Posterior vena cava (tissue), 2 donors: Measurements from ENCODE around the gene FAM227A. TPM values are rescaled to one million over a fixed set of nuclear protein-coding genes. Genes with fewer than 3 reads are reported as not detected.
A peak's percentile ranks its signal among the peaks of the same experiment; 100 is the strongest.
"Not testable (repeated sequence)": the region's sequence is repeated elsewhere in the genome, so short reads cannot be mapped to it uniquely, and the experiment has no call there.

Experiments used
- DNase-seq: peaks from one replicate; pipeline ENCODE4 v3.0.0-alpha.2; 2020; ENCODE audit warnings: low spot score
- intact Hi-C, 2 donors: fragments of 100-400 bp; cut with DNase I; formaldehyde crosslinking; loops; one replicate each; pipeline versions ENCODE4 v1.14.1 to v1.14.2; 2022 to 2023
- total RNA-seq, 2 donors: library from RNA; stranded (reverse); fragmentation: NEBNext Ultra II Directional; extraction: Animal tissue kit (Norgen Biotek cat#: 25700); gene quantifications; one replicate each; pipeline ENCODE4 v1.2.1, GENCODE V29; 2021
- donor health status: DM: yes; HTN: yes; CAD: no.
- donor health status: DM: yes; HTN: yes; CAD: no.

Gene FAM227A
- total RNA-seq, 2 donors from 2014 or later, result 0.43 to 0.83 TPM

DNA sequence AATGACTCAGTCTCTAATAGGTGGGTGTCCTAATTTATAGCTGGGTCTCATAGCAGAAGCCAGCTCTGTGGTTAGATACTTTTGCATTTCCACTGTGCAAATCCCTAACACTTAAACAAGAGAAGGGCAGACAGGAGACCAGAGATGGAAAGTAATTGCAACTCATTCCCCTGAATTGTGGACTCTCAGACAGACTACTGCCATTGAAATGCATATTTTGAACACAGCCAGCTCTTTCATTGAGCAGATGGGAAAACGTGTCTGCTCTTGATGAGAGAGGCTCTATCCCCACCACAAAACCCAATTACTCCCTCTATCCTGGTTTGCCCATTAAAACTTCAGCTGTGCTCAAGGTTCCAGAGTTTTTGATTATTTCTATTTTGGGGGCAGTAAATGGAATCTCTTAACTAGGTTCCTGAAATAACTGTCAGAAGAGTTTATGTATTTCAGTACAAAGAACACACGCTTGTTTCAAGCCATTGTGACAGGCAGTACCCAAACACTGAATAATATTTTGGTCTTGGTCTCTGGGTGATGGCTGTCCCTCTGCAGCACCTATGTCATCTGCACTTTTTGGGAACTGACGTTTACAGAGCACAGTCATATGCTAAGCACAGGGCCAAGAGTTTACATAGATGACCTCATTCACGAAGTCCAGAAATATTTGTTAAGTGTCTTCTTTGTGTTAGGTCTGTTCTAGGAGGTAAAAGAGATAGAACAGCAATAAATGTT is 41.7 kb downstream of the FAM227A start:
- intact Hi-C loops, result no loop called here
- no peak for DNase-seq

DNA sequence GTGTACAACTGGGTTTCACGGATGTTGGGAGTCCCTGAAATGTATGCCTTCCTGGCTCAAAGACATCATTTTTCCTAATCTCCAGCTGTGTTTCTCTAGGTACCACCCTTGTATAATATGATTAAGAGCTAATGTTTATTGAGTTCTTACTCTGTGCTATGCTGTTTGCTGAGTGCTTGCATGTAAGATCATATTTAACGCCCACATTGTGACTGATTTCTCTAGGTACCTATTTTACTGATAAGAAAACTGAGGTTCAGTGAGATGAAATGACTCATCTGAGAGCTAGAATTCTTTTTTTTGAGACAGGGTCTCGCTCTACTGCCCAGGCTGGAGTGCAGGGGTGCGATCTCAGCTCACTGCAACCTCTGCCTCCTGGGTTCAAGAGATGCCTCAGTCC is 42.6 kb downstream of the FAM227A start:
- intact Hi-C loops, result no loop called here
- no peak for DNase-seq

DNA sequence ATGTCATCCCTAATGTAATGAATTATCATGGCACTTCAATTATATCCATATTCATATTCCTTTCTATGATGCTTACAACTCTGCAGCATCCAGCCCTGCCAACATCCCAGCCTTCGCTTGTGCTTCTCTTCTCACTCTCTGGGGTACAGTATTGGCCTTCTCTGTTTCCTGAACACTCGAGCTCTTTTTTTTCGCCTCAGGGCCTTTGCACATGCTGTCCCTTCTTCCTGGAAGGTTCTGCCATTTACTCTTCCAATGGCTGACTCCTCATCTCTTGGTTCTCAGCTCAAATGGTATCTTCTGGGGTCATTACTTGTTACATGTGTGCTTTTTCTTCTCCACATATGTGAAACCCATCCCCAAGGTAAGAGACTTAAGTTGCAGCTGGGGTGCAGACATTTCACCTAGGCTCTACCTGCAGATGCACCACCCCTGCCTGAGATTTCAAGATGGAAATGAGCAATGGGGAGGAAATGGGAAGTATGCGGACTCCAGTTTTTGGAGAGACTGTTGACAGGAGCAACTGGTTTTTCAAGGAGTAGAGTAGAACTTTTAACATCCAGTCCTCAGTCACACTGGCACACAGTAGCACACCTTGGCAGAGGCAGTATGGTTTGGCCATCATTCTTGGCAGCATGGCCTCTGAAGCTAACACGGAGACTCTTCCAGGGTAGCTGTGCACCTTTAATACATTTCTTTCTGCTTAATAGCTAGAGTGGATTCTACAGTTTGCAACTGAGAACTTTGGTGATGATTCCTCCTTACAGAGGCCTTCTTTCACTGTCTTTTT is 43.8 kb downstream of the FAM227A start:
- no peak for DNase-seq
- intact Hi-C loops, result no loop called here

DNA sequence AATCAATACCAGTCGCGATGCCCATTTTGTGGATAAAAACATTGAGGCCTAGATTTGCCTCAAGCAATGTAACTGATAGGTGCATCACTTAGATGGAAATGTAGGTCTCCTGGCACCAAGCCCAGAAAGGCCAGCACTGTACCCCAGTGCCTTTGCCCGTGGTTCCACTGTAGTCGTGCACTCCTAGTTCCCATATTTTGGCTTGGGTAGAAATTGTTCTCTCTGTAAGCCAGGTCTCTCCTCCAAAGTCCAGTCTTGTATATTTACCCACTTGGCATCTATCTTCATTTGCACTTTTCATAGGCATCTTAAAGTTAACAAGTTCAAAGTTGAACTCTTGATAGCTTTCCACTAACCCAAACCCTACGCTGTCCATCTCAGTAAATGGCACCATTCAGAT is 44.6 kb downstream of the FAM227A start:
- no peak for DNase-seq
- intact Hi-C loops, result no loop called here

DNA sequence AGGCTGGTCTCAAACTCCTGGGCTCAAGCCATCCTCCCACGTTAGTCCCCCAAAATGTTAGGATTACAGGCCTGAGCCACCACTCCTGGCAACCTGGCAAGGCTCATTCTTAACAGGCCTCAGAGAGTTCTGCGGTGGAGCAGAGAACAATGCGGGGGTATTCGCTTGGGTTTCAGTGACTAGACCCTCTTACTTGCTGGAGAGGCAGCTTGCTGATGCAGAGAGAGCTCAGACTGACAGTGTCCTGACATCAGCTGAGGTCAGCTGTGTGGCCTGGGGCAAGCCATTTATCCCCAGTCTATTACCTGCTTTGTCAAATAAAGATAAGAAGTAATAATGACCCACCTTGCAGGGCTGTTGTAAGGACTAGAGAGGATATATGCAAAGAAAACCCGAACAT is 46.0 kb downstream of the FAM227A start:
- no peak for DNase-seq
- intact Hi-C loops, result no loop called here

DNA sequence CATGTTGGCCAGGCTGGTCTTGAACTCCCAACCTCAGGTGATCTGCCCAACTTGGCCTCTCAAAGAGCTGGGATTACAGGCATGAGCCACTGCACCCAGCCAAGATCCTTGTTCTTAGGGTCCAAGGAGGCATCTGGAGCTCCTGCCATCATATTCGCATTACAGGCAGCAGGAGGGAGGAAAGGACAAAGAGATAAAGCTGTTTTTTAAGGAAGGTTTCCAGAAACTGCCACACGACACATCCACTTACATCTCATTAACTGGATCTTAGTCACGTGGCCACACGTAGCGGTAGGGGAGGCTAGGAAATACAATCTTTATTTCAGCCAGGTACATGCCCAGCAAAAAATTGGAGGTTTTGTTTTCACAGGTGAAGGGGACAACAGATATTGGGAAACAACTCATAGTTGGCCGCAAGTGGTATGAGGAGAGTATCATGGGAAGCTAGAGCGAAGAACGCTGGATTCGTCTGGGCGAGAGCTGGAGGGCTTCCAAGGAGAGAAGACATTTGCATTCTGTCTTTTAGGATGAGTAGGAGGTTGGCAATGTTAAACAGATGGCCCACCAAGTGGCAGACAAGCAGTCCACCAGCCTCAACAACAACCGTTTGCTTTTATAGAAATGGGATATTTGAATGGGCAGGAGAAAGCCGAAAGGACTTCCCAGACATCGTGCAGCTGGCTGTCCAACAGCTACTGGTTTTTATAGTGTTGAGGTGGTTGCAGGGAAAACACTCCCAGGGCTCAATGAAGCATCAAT is 47.0 kb downstream of the FAM227A start:
- intact Hi-C loops, result no loop called here
- DNase-seq, result no peak

DNA sequence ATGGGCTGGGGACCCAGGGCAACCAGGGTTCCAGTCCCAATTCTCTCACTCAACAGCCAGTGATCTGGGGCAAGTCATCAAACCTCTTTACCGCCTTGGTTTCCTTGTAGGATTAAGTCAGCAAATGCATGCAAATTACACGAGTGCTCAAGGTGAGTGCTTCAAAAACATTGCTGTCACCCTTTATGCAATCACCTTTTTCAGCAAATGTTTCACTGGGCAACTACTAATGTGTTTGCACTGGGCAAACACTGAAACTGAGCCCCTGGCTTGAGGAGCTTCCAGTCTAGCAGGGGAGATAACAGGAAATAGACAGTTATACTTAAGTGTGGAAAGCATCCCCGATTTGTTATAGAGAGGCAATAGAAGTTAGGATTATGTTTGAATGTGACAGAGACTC is 48.5 kb downstream of the FAM227A start:
- intact Hi-C loops, result no loop called here
- DNase-seq, result no peak

DNA sequence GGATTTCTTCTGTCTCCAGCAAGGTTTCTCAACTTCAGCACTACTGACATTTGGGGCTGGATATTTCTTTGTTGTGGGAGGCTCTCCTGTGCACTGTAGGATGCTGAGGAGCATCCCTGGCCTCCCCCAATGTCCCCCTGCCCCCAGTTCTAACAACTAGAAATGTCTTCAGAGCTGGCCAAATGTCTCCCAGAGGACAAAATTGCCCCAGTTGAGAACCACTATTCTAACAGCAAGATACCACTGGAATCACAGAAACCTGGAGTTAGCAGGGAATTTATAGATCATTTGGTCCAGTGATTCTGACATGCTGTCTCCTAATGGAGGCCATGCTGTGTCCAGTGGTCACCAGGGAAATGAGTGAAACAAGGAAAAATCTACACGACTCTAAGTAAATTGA is 54.0 kb downstream of the FAM227A start:
- DNase-seq, result no peak
- intact Hi-C loops, result no loop called here

DNA sequence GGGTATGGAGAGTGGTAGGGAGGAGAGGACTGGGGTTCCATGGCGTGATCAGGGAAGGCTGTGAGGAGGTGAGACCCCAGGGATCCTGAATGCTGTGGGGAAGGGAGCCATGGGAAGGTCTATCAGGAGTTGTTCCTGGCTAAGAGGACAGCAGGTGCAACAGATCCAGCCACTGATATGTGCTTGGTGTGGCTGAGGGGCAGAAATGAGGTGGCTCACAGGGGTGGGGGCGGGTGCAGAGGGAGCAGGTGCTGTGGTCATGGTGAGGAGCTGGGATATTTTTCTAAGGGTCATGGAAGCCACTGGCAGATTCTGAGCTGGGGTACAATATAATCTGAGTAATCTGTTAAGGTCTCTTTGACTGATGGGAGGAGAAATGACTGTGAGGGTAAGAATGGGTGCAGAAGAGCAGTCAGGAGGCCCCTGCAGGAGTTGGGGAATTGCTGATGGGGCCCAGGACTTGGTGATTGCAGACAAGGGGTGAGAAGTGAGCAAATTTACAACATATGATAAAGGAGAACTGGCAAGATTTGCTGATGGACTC is 54.9 kb downstream of the FAM227A start:
- DNase-seq, result no peak
- intact Hi-C loops, result no loop called here

DNA sequence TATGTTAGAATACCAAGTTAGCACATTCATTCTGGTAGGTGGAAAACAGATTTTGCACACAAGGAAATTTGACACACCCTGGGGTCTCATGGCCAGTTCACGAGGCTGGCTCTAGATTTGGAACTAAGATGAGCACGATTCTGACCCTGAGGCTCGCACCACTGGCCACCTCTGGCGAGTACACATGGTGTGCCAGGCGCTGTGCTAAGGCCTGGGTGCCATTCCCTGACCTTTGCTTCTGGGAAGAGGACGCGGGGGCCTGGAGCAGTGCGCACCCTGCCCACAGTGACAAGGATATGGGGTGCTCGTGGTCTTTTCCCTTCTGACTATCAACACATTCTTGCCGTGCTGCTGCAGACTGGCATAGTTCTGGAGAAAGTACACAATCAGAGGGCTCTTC is 56.7 kb downstream of the FAM227A start:
- DNase-seq, result no peak
- intact Hi-C loops, result no loop called here

DNA sequence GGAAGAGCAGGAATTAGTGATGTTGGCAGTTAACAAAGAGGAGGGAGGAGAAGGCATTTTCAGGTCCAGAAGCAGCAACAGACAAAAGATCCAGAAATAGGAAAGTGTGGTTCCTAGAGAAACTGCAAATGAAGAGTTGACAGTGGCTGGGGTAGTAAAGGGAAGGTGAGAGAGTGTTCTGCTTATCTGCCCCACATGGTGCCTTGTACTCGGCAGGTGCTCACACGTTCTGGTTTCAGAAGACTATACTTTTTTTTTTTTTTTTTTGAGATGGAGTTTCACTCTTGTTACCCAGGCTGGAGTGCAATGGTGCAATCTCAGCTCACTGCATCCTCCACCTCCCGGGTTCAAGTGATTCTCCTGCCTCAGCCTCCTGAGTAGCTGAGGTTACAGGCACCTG is 73.3 kb downstream of the FAM227A start:
- intact Hi-C loops, DNase-seq: not testable (repeated sequence)

DNA sequence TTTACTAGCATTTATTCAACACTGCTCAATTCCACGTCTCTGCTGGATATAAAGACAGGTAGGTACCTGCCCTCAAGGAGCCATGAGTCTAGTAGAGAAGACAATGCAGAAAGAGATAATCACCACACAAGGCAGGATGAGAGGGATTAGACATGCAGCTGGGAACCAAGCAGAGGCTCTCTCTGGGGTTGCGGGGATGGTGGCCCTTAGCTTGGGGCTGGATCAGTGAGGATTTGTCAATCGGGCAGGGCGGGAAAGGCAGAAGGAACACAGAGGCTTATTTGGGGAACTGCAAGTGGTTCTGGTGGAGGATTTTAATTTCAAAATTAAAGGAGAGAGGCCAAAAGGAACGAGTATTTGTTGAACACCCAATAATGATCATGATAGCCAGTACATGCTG is 77.7 kb downstream of the FAM227A start:
- intact Hi-C loops, result loop anchor here in 1 of 2 donors (10.0 kb wide), 1 partner anchor 534 kb away; no protein-coding TSS in a partner anchor

DNA sequence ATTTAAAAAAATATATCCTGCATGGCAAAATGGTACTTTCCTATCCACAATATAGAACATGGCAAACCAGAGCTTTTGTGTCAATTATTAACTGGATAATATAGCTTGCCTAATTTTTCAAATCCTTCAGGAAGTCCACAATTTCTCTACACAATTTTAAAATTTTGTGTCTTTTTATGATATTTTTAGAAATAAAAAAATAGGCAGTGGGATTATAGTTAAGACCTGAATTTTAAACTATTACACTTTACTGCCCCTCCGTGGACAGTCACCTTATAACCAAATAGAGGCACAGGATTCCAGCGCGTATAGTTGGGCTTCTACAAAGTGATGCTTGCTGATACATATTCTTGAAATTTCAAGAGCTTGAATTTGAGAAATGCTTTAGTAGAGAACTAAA is 84.1 kb downstream of the FAM227A start:
- DNase-seq, result no peak
- intact Hi-C loops, result loop anchor here in 1 of 2 donors (5.0 to 10.0 kb wide), 2 partner anchors 155 to 527 kb away; no protein-coding TSS in a partner anchor

More for the DNA sequence above, 77.7 kb downstream of the FAM227A start:
- no peak for DNase-seq

DNA sequence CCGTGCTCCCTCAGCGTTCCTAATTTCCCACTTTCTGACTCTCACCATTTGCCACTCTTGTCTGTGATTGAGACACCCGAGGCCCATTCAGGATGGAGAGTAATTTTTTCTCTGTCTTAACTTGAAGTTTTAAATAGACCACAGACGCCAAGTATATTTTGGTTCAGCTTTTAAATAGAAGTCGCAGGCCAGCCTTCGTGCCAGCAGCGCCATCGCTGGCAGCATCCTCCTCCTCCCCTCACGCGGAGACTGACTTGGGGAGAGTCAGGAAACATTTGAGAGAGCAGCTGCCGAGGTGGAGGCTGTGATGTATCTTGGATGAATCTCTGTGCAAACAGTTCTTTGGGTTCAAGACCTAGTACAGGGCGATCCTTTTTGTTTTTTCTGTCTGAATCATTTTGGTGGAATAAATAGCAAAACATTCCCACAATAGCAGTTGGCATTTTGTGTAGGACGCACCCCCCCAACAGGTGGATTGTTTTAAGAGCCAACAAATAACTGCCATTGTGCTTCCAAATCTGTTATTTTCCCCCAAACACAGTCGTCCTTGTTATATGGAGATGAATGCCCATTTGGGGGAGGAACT is 85.3 kb downstream of the FAM227A start:
- no peak for DNase-seq
- intact Hi-C loops, result loop anchor here in 1 of 2 donors (5.0 to 10.0 kb wide), 2 partner anchors 154 to 526 kb away; no protein-coding TSS in a partner anchor

DNA sequence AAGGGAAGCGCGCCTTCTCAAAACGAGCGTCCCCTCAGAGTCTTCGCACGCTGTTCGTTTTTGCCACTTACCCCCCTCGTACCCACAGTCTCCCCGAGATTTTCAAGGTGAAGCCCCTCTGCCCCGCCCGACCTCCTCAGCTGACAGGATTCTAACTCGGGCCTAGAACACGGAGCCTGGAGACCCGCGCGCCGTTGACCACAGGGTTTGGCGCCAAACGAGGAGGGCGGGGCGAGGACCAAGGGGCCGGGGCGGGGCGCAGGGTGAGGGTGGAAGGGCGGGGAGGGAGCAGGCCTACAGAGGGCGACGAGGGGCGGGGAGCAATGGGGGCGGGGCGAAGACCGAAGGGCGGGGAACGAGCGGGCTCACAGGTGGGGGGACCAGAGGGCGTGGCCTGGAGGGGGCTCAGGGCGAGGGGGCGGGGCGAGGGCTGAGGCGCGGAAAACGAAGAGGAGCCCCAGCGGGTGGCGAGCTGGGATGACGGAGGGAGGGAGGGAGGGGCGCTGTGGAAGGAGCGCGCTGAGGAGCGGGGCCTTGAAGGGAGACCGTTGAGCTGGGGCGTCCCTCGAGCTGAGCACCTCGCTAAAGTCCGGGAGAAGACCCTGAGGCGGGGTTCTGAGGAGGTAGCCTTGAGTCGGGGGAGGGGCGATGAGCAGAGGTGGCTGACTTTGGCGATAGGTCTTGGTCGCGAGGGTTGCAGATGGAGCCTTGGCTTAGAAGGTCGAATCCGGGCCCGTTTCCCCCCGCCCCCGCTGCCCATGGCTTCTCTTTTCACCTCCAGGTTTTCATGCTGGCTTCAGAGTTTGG is 86.0 kb downstream of the FAM227A start, which contains the start of gene DMC1:
DMC1 (minus strand) TSS at position 212 of the 807 bp plus-strand sequence. CDS start 1,927 bp downstream, outside the sequence.
- DNase-seq, result peak; percentile 96
- intact Hi-C loops, result loop anchor here in 1 of 2 donors (5.0 to 10.0 kb wide), 2 partner anchors 153 to 525 kb away; no protein-coding TSS in a partner anchor

DNA sequence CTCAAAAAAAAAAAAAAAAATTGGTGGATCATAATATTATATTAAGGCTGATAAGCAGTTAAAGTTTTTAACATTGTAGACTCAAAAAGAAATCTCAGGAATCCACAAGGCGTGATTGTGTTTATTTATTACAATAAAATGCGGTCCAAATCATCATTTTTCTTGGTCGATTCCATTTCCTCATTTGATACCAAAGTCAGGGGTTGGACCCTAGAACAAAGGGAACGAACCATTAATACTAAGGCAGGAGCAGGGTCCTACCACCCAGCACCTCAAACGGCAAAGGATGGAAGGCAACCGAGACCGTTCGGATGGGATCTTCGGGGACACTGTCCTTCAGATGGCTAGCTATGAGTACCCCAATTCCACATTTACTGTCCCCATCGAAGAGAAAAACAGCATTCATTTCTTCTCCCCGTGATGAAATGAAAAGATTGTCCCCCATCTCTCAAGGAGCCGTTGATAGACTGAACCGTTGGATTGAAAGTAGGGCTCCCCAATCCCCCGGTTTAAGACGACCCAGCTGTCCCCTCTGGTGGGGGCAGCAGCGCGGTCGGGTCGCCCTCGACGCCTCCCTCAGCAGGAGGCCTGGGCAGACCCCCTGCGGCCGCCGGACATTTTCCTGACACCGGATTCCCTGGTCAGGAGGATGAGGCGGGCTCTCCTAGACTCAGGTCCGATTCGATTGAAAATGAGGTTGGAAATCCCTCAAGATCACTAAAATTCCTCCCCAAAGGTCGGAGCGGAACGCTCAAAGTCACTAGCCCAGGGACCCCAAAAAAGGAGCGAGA is 86.8 kb downstream of the FAM227A start:
- intact Hi-C loops, result no loop called here
- DNase-seq, result no peak

DNA sequence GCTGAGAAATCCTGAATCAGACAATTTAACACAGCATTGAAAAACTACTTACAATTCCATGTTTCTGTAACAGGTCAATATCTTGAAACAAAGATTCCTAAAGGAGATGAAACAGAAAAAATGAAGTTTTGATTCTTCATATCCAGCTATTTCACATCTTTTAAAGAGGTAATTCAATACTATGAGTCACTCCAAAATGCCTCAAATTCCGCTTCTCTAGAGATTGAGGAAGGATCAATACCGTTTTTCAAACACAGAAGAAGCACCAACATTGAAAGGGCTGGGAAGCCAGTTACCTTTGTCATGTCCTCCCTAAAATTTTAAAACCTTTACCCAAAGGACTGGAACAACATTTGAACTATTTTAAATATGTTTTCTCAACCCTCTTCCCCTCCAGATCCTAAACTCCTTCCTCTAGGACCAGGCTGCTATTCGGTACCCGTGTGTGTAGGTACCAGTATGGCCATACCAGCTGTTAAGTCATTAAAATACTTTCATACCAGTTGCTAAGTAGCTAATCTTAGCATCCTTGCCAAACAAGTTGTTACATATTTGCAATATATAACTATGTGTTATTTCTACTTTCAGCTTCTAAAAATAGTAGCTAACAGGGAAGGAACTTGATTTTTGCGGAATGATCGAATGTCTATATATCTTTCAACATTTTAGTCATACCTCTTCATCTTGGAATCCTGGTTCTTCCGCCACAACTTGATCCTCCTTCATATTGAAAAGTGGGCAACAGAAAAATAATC is 88.5 kb downstream of the FAM227A start:
- intact Hi-C loops, result no loop called here
- no peak for DNase-seq
